DMS153 (cell line): ENCODE measurements around the gene CITED2.
A peak's percentile ranks its signal among the peaks of the same experiment; 100 is the strongest.

ENCODE experiments used
- DNase-seq: peaks from one replicate; lab custom pipeline; 2025; lab: John Stamatoyannopoulos, UW

CITED2 gene

GRCh38 chr6:139381216-139381865, 6.9 kb upstream of the CITED2 start:
- no peak for DNase-seq

DNA sequence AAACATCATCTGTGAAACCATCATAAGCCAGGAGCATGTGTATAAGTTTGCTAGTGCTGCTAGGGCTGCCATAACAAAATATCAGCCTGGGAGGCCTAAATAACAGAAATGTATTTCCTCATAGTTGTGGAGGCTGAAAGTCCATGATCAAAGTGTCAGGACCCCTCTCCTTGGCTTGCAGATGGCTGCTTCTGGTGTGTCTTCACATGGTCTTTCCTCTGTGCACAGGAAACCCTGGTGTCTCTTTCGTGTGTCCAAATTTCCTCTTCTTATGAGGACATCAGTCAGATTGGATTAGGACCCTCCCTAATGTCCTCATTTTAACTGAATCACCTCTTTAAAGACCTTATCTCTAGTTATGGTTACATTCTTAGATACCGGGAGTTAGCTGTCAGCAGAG, 6.2 kb upstream of the CITED2 start:
- DNase-seq, result no peak

DNA sequence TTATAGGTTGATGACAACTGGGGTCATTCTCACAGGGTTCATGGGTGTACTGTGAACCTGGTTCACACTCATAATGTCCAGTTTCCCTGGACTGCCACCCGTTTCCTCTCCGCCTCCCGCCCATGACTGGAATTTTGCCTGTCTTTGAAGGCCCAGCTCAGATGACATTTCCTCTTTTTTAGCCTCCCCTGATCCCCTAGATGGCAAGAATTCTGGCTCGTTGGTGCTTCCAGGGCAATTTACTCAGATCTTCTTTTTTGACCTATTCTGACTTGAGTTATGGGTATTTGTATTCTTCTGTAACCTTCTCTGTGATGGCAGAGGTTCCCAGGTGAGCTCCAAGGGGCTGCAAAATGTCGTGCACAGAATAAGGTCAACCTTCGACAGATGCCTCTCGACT, 5.7 kb upstream of the CITED2 start:
- DNase-seq, result no peak

DNA sequence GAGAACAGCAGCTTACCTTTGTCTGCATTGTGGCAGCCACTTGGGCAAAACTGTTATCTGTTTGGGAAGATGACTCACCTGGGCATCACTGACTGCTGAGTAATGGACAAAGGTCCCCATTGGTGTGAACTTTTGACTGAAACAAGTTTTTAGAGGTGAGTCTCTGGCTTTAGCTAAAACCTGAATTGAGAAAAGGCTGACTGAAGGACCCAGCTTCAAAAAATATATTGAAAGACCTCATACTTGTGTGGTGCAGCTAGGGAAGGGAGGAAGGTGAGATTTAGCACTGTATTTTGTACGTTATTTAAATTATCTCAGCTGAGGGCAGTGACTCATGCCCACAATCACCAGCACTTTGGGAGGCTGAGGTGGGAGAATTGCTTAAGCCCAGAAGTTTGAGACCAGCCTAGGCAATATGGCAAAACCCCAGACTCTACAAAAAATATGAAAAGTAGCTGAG, 4.5 kb upstream of the CITED2 start:
- no peak for DNase-seq

DNA sequence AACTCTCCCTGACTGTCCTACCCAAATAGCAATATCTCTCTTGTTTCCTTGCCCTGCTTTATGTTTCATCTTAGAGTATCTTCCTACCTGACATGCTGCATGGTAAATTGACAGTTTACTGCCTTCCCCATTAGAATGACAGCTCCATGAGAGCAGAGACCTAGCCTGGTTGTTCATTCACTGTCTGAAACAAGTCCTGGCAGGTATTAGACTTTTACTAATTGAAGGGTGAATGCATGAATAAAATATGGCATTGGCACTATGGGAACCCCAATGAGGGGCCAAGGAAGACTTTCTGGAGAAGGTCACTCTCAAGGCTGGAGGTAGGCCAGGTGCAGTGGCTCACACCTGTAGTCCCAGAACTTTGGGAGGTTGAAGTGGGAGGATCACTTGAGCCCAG, 3.8 kb upstream of the CITED2 start:
- no peak for DNase-seq

DNA sequence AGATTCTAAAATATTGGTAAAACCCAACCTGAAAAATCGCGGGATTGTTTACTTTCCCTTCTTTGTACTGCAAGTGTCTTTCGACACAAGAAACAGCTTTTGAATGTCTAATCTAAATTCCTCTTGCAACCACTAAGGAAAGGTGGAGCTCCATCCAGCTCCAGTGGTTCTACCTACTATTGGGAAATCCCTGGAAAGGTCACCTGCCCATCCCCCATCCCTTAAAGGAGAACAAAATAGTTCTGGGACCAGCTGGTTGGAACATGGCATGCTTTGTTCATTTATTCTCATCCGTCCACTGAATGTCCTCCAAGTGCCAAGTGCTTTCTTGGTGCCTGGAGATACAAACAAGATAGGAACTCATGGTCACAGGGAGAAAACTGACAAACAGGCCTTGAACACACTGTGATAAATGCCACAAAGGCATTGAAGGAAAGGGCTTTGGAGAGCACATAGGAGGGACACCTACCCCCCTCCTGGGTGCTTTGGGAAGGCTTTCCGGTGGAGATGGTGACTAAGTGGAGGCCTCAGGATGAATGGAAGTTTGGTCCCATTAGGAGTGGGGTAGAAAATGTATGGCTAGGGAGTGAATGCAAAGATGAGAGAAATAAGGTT, 2.3 kb upstream of the CITED2 start:
- no peak for DNase-seq

GRCh38 chr6:139376017-139376330, 1.5 kb upstream of the CITED2 start:
- no peak for DNase-seq

DNA sequence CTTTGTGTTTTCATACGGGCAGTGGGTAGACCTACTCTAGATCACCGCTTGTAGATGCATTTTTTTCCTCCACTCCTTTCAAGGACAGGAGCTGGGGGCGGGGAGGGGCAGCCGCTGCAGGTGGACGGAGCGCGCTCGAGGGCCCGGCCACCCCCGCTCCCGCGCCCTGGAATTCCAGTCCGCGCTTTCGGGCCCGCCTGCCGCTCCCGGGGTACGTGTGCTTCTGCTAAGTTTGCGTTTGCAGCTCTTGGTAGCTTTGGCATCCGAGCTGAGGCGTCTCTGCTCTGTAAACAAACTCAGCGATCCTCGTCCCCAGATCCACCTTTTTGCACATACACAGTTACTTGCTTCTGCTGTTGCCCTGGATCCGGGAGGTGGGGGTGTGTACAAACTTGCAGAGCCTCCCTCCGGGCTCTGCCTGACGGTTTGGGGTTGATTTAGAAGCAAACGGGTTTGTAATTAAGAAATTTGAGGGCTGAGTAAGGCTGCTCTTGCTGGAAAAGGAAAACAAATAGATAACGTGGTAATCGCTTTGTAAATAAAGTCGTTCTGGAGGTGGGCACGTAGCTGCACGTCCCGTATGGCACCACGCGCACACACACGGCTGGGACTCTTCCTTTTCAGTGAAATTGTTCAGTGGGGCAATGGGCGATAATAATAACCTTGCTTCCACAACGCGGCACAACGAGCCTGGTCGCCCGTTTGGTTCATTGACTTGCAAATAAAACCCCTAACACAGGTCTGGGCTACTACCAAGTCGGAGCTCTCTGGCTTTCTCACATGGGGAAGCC, 973 bp upstream of the CITED2 start:
- DNase-seq, result peak; percentile 95

DNA sequence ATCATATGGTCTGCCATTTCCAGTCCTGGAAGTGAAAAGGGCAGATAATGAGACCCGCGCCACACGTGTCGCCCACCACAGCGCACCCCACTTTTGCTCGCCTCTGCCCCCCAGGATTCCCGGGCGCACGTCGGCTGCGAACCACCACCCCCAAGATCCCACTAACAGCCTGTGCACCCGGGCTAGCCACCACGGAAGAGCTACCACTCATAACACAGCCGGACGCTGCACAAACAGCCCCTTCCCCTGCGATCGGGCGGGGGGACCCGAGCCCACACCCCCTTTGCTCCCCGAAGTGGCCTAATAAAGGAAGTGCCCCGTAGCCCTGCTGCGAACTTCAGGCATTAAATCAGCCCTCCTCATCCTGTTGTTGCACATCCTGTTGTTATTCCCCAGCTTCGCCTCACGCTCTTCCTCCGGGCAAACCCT, 506 bp downstream of the CITED2 start:
- DNase-seq, result no peak

DNA sequence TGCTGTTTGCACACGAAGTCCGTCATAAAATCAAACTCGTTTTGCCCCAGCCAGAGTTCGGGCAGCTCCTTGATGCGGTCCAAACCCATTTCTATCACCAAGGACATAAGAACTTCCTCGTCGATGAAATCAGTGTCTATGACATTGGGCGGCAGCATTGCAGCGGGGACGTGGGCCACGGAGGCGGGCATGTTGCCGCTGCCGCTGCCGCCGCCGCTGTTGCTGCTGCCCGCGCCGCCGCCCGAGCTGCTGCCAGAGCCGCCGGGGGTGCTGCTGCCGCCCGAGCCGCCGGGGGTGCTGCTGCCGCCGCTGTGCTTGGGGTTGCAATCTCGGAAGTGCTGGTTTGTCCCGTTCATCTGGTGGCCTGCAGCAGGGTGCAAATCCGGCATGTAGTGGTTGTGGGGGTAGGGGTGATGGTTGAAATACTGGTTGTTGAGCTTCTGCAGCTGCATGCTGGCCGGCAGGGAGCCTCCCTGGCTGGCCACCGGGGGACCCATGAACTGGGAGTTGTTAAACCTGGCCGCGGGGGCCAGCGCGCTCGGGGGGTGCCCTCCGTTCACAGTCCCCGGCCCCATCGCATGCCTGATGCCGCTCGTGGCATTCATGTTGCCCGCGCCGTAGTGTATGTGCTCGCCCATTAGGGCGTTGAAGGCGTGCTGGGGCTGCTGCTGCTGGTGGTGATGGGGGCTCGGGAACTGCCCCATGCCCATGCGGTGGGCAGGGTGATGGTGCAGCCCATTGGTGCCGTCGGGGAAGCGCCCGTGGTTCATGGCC, 1.1 kb downstream of the CITED2 start:
- peak; percentile 18 for DNase-seq

GRCh38 chr6:139372326-139373153, 1.9 kb downstream of the CITED2 start:
- no peak for DNase-seq

GRCh38 chr6:139371421-139372203, 2.8 kb downstream of the CITED2 start:
- no peak for DNase-seq

- no peak for DNase-seq
These were observed 3.5 kb downstream of the CITED2 start for GRCh38 chr6:139370999-139371345.

- DNase-seq, result no peak
These were observed 4.0 kb downstream of the CITED2 start for GRCh38 chr6:139370283-139370998.

DNA sequence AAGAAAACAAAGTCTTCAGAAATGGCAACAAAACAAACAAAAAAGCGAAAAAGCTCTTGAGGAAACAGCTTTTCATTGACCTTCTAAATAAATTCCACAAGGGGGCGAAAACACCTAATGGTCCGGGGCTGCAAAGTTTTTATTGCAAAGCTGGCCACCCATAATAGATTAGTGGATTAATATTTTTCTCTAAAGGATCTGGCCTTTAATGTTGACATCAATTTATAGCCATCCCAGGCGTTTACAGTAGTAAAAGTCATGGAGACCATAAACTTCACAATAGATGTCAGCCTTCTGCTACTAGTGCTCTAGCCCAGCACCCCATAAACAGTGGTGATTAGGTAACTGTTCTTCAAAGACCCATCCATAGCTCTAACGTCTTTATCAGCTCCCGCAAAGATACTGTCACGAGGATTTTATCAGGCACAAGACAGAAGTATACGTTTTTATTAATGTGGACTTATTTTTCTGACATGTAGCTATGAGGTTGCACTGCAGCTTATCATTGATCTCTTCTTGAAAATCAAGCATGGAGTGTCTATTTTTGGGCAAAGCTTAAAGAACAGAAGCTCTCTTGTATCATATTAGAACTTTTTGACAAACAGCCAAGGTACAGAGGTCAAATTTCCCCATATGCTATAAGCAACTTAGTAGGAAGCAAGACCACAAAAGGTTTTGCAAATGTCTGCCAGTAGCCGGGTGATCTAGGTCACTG, 4.7 kb downstream of the CITED2 start:
- DNase-seq, result peak; percentile 50

DNA sequence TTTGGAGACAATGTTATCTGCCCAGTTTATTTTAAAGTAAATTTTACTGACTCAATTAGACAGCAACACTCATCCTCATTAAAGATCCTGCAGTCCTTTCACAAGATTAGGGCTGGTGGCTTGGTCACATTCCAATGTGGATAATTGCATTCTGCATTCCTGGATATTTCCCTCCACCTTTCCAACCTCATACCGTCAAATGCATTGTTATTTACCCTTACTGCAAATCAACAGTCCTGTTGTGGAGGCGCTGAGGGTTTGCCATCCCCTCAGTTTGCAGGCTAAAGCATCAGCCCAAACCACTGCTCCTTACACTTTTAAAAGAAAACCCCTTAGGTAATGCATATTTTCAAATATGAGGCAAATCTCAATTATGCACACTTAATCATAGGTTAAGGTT, 5.4 kb downstream of the CITED2 start:
- DNase-seq, result no peak

DNA sequence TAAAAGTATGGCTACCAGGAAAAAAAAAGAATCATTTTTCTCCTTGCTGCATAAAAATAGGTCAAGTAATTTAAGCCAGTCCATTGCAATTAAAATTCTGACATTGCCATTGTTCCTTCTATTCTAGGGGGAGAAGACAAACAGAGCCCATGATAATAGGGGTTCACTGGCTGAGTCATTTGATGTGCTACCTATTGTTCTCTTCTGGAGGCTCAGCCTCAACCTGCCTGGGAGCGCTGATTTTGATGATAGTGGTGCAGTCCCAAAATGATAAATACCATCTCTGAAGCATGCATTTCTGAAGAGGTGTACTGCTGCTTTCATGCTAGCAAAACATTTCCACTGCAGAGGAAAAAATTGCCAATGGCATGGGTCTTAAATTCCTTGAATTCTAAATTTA, 5.8 kb downstream of the CITED2 start:
- no peak for DNase-seq

GRCh38 chr6:139367810-139368351, 6.6 kb downstream of the CITED2 start:
- DNase-seq, result no peak

- no peak for DNase-seq
These were observed 9.5 kb downstream of the CITED2 start for GRCh38 chr6:139364982-139365379.
